H1 (cell line): ENCODE data around the gene ZNF837.

Experiments
- ATF2 ChIP-seq: IDR thresholded peaks from 2 replicates; pipeline ENCODE4 v1.6.1; 2012; ENCODE audit warnings: low read length, inconsistent platforms
- CTCF ChIP-seq, 3 experiments: IDR thresholded peaks; 1 replicate in 2 of 3; 2 replicates in 1 of 3; pipeline versions ENCODE4 v1.5.1 to v1.6.1; 2011; ENCODE audit warnings: low read length in 3 of 3, mild to moderate bottlenecking in 3 of 3, inconsistent platforms in 2 of 3, low read depth in 1 of 3, moderate library complexity in 1 of 3; ENCODE audit not compliant: insufficient read depth in 1 of 3; ENCODE audit errors: control extremely low read depth in 1 of 3
- JUN ChIP-seq: IDR thresholded peaks from 2 replicates; pipeline ENCODE4 v1.6.1; 2011; ENCODE audit warnings: low read depth, mild to moderate bottlenecking, improper control_type of control experiment, low read length
- POLR2AphosphoS5 ChIP-seq: IDR thresholded peaks from 2 replicates; pipeline ENCODE4 v1.6.1; 2011; ENCODE audit warnings: low read depth, low read length
- RBBP5 ChIP-seq: IDR thresholded peaks from 2 replicates; pipeline ENCODE4 v1.7.1; 2012; ENCODE audit warnings: low read depth, mild to moderate bottlenecking, inconsistent platforms, low read length, moderate library complexity, borderline replicate concordance
- YY1 ChIP-seq: IDR thresholded peaks from 2 replicates; pipeline ENCODE4 v1.6.1; 2011; ENCODE audit warnings: low read depth, mild to moderate bottlenecking, low read length
- TF ChIP-seq, protein P1 (sequence below): IDR thresholded peaks from 2 replicates; pipeline ENCODE4 v1.6.1; 2011; ENCODE audit warnings: low read length, improper control_type of control experiment

GRCh38 chr19:58335630-58336029, 45.2 kb downstream of the ZNF837 start:
- TF ChIP-seq CTCF (IDR thresholded peaks at IDR 0.05; ENCODE audit: control extremely low read depth in 1 of 3, insufficient read depth in 1 of 3, low read depth in 1 of 3, low read length in 3 of 3): no peak
- TF ChIP-seq, protein P1, sequence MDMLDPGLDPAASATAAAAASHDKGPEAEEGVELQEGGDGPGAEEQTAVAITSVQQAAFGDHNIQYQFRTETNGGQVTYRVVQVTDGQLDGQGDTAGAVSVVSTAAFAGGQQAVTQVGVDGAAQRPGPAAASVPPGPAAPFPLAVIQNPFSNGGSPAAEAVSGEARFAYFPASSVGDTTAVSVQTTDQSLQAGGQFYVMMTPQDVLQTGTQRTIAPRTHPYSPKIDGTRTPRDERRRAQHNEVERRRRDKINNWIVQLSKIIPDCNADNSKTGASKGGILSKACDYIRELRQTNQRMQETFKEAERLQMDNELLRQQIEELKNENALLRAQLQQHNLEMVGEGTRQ: no peak
- no peak for TF ChIP-seq POLR2AphosphoS5
- TF ChIP-seq JUN: no peak
- no peak for TF ChIP-seq ATF2
- no peak for TF ChIP-seq YY1
- no peak for TF ChIP-seq RBBP5
